Panc1 (cell line): ENCODE results near the gene C4orf36. TPM values are rescaled to one million over a fixed set of nuclear protein-coding genes. Genes with fewer than 3 reads are reported as not detected.

Source experiments
- ATAC-seq: fragments of 200-7000 bp; cut with Tn5 transposase; 2 replicates; pipeline ENCODE4 v1.9.1; 2020; ENCODE audit warnings: mild to moderate bottlenecking, moderate library complexity
- BruUV-seq: library from RNA; stranded (reverse); fragments of 400-500 nt; replicated peaks from 2 replicates; lab custom pipeline; 2021; lab: Mats Ljungman, UMichigan
- CTCF ChIA-PET: fragments of 300-600 bp; sonication (Branson Sonifier 250); formaldehyde crosslinking; loops from one replicate; lab custom pipeline; 2022; ENCODE audit warnings: antibody characterized with exemption; lab: Charles Lee
- POLR2A ChIA-PET: fragments of 300-600 bp; sonication (Branson Sonifier 250); formaldehyde crosslinking; loops from one replicate; lab custom pipeline; 2022; ENCODE audit warnings: antibody characterized with exemption; lab: Charles Lee
- DNase-seq: peaks from one replicate; pipeline ENCODE4 v3.0.0-alpha.2; 2010; ENCODE audit warnings: low read depth, low spot score
- H3K27ac ChIP-seq: 2 replicates; pipeline ENCODE4 v1.5.1; 2011; ENCODE audit warnings: mild to moderate bottlenecking, low read length, inconsistent platforms
- H3K27me3 ChIP-seq: fragments of 200-500 bp; sonication (Bioruptor generic); 2 replicates; pipeline ENCODE4 v1.6.0; 2014; ENCODE audit warnings: low read length, inconsistent platforms; ENCODE audit not compliant: control insufficient read depth, insufficient read depth
- H3K36me3 ChIP-seq: fragments of 200-500 bp; sonication (Bioruptor generic); 2 replicates; pipeline ENCODE4 v1.5.1; 2014; ENCODE audit warnings: inconsistent platforms, mild to moderate bottlenecking, low read length, moderate library complexity; ENCODE audit not compliant: control insufficient read depth, insufficient read depth
- H3K4me1 ChIP-seq: 2 replicates; pipeline ENCODE4 v1.5.1; 2011; ENCODE audit warnings: inconsistent platforms, mild to moderate bottlenecking, low read length, moderate library complexity; ENCODE audit not compliant: control insufficient read depth, insufficient read depth
- H3K4me3 ChIP-seq, 2 experiments: 2 replicates each; pipeline ENCODE4 v1.5.1; 2011 to 2012; ENCODE audit warnings: low read depth in 2 of 2, low read length in 2 of 2, mild to moderate bottlenecking in 2 of 2, inconsistent platforms in 1 of 2, moderate library complexity in 1 of 2
- H3K9me3 ChIP-seq: fragments of 200-500 bp; sonication (Bioruptor generic); 2 replicates; pipeline ENCODE4 v1.5.1; 2014; ENCODE audit warnings: low read depth, mild to moderate bottlenecking, inconsistent platforms, low read length, moderate library complexity; ENCODE audit not compliant: control insufficient read depth, insufficient read depth
- POLR2AphosphoS5 ChIP-seq: IDR thresholded peaks from 2 replicates; pipeline ENCODE4 v1.6.1; 2012; ENCODE audit warnings: mild to moderate bottlenecking, low read depth, low read length, moderate library complexity
- SIN3A ChIP-seq: IDR thresholded peaks from 2 replicates; pipeline ENCODE4 v1.6.1; 2012; ENCODE audit warnings: low read depth, mild to moderate bottlenecking, low read length, moderate library complexity, borderline replicate concordance; ENCODE audit not compliant: insufficient read depth
- TCF7L2 ChIP-seq: IDR thresholded peaks from 2 replicates; pipeline ENCODE4 v1.6.1; 2011; ENCODE audit warnings: mild to moderate bottlenecking, low read depth, low read length, inconsistent platforms
- in situ Hi-C: cut with HindIII; loops from 2 replicates; pipeline ENCODE4 v1.10.0; 2016; ENCODE audit warnings: low sequenced_read_pairs, low pct_unique_long_range_greater_than_20kb
- intact Hi-C: fragments of 100-400 bp; cut with micrococcal nuclease; formaldehyde crosslinking; loops from one replicate; pipeline ENCODE4 v1.10.0; 2022; ENCODE audit not compliant: unreplicated experiment
- total RNA-seq: library from RNA; stranded (reverse); gene quantifications from one replicate; pipeline ENCODE4 v1.2.1, GENCODE V29; 2021; ENCODE audit not compliant: unreplicated experiment
- TF ChIP-seq, protein P1 (sequence below): fragments of 450-650 bp; IDR thresholded peaks from 2 replicates; pipeline ENCODE4 v1.5.1; 2017; ENCODE audit warnings: mild to moderate bottlenecking
- TF ChIP-seq, protein P2 (sequence below), 2 experiments: IDR thresholded peaks; 2 replicates each; pipeline ENCODE4 v1.6.1; 2011 to 2012; ENCODE audit warnings: low read depth in 2 of 2, control low read depth in 1 of 2, low read length in 1 of 2, mild to moderate bottlenecking in 1 of 2, moderate library complexity in 1 of 2; ENCODE audit not compliant: insufficient read depth in 1 of 2

Gene C4orf36
- total RNA-seq, 1 experiment from 2014 or later, result 0.26 TPM

- TF ChIP-seq SIN3A, result no peak
- TF ChIP-seq, protein P1, sequence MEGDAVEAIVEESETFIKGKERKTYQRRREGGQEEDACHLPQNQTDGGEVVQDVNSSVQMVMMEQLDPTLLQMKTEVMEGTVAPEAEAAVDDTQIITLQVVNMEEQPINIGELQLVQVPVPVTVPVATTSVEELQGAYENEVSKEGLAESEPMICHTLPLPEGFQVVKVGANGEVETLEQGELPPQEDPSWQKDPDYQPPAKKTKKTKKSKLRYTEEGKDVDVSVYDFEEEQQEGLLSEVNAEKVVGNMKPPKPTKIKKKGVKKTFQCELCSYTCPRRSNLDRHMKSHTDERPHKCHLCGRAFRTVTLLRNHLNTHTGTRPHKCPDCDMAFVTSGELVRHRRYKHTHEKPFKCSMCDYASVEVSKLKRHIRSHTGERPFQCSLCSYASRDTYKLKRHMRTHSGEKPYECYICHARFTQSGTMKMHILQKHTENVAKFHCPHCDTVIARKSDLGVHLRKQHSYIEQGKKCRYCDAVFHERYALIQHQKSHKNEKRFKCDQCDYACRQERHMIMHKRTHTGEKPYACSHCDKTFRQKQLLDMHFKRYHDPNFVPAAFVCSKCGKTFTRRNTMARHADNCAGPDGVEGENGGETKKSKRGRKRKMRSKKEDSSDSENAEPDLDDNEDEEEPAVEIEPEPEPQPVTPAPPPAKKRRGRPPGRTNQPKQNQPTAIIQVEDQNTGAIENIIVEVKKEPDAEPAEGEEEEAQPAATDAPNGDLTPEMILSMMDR, result peak; percentile 61
- peak; percentile 56; the same call in 1 of the 2 replicates for TF ChIP-seq POLR2AphosphoS5
- TF ChIP-seq, protein P2, sequence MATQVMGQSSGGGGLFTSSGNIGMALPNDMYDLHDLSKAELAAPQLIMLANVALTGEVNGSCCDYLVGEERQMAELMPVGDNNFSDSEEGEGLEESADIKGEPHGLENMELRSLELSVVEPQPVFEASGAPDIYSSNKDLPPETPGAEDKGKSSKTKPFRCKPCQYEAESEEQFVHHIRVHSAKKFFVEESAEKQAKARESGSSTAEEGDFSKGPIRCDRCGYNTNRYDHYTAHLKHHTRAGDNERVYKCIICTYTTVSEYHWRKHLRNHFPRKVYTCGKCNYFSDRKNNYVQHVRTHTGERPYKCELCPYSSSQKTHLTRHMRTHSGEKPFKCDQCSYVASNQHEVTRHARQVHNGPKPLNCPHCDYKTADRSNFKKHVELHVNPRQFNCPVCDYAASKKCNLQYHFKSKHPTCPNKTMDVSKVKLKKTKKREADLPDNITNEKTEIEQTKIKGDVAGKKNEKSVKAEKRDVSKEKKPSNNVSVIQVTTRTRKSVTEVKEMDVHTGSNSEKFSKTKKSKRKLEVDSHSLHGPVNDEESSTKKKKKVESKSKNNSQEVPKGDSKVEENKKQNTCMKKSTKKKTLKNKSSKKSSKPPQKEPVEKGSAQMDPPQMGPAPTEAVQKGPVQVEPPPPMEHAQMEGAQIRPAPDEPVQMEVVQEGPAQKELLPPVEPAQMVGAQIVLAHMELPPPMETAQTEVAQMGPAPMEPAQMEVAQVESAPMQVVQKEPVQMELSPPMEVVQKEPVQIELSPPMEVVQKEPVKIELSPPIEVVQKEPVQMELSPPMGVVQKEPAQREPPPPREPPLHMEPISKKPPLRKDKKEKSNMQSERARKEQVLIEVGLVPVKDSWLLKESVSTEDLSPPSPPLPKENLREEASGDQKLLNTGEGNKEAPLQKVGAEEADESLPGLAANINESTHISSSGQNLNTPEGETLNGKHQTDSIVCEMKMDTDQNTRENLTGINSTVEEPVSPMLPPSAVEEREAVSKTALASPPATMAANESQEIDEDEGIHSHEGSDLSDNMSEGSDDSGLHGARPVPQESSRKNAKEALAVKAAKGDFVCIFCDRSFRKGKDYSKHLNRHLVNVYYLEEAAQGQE (IDR thresholded peaks at IDR 0.05; ENCODE audit: insufficient read depth in 1 of 2, low read depth in 2 of 2, low read length in 1 of 2), result no peak
- TF ChIP-seq TCF7L2, result no peak
- ATAC-seq (peak; percentile 91), DNase-seq (peak; percentile 57)
- H3K27me3 ChIP-seq, result no peaks in the 10 kb centered on the region
- no peaks in the 10 kb centered on the region; the same call in 1 of the 2 replicates for H3K36me3 ChIP-seq
- ChIA-PET CTCF (interaction anchor here (0.6 to 1.8 kb wide), 6 partner anchors 11 to 279 kb away, joined by 3 to 8 read pairs (median 4); no protein-coding TSS in a partner anchor), POLR2A (interaction anchor here (0.9 kb wide), 1 partner anchor 71 kb away, joined by 4 read pairs; no protein-coding TSS in a partner anchor)
- intact Hi-C loops (loop anchor here (2.0 kb wide), 1 partner anchor 72 kb away; no protein-coding TSS in a partner anchor), in situ Hi-C loops (no loop called here)
- H3K4me3 ChIP-seq, result peak within 1 kb of the TSS; percentile 73 to 90
- BruUV-seq, result no TSS peak
- peaks cover 8% of the 10 kb centered on the region; the same call in 1 of the 2 replicates for H3K4me1 ChIP-seq
- H3K9me3 ChIP-seq, result no peaks in the 10 kb centered on the region
- peak within 1 kb of the TSS; percentile 94 for H3K27ac ChIP-seq
Observed at GRCh38 chr4:86934771-86935565, 42.7 kb upstream of the C4orf36 start, which contains the start of gene AFF1. TSS of gene AFF1 (plus strand) at chr4:86935011. CDS start at chr4:86948534, 13,523 bp downstream.

DNA sequence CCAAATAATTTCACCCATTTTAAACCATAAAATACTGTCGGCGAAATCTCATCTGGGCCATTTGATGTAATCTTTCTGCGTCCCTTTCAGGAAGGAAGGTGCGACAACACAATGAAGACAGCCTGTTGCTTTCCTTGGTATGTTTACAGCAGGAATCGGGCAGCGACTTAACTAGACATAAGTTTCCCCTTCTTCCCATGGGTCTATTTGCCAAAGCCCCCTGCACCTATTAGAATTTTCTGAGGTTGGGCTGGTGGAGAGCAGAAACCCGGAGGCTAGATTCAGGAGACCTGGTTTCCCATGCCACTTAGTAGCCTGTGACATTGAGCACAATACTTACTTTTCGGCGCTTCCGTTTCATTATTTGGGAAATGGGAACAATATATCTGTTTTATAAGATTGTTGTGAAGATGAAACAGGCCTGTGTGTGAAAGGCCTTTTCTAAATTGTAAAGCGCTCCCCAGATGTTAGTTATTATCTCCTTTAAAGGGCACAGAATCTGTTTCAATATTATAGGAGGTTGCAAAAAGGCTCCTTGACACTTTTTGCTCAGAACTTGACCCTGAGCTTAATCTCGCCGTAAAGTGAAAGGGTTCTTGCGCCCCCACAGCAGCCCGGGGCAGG, 42.0 kb upstream of the C4orf36 start:
- H3K36me3 ChIP-seq, result no peaks in the 10 kb centered on the region; the same call in none of the 2 replicates
- ChIA-PET POLR2A (interaction anchor here (0.9 kb wide), 1 partner anchor 72 kb away, joined by 4 read pairs; no protein-coding TSS in a partner anchor), CTCF (interaction anchor here (0.7 to 1.8 kb wide), 3 partner anchors 11 to 280 kb away, joined by 3 to 8 read pairs (median 5); no protein-coding TSS in a partner anchor)
- H3K27me3 ChIP-seq, result no peaks in the 10 kb centered on the region
- no peaks in the 10 kb centered on the region for H3K9me3 ChIP-seq
- peaks cover 8% of the 10 kb centered on the region; the same call in 1 of the 2 replicates for H3K4me1 ChIP-seq
- H3K27ac ChIP-seq, result peak overlapping the region; percentile 94
- peak overlapping the region; percentile 73 to 90 for H3K4me3 ChIP-seq
- in situ Hi-C loops (no loop called here), intact Hi-C loops (loop anchor here (2.0 kb wide), 1 partner anchor 73 kb away; no protein-coding TSS in a partner anchor)
- BruUV-seq, result TSS peak; percentile 78
- ATAC-seq (no peak), DNase-seq (no peak)
- TF ChIP-seq, protein P1, result no peak
- TF ChIP-seq TCF7L2 (no peak), POLR2AphosphoS5 (no peak), SIN3A (no peak)
- TF ChIP-seq, protein P2 (IDR thresholded peaks at IDR 0.05; ENCODE audit: insufficient read depth in 1 of 2, low read depth in 2 of 2, low read length in 1 of 2), result no peak
